Activated CD4-positive, alpha-beta memory T cell treated with anti-CD3 and anti-CD28 coated beads, Interleukin-2, amount 10 ng/mL, durations not matched to agents 7 days and 5 days (primary cell): Measurements from ENCODE around the gene NOL6. TPM values are rescaled to one million over a fixed set of nuclear protein-coding genes. Genes with fewer than 3 reads are reported as not detected.
"Not testable (repeated sequence)": the region's sequence is repeated elsewhere in the genome, so short reads cannot be mapped to it uniquely, and the experiment has no call there.

Experiments used
- CTCF ChIA-PET: fragments of 350-600 bp; sonication (Branson Sonifier 250); formaldehyde crosslinking; loops from one replicate; lab custom pipeline; 2021; ENCODE audit warnings: antibody characterized with exemption, inconsistent platforms; lab: Charles Lee
- POLR2A ChIA-PET: fragments of 350-600 bp; sonication (Branson Sonifier 250); formaldehyde crosslinking; loops from one replicate; lab custom pipeline; 2021; ENCODE audit warnings: antibody characterized with exemption; lab: Charles Lee
- DNase-seq: peaks from one replicate; pipeline ENCODE4 v3.0.0-alpha.2; 2020
- H3K27ac Mint-ChIP-seq: one replicate; pipeline ENCODE4 v1.8.0; 2021; ENCODE audit warnings: mild to moderate bottlenecking, mixed read lengths
- H3K27me3 Mint-ChIP-seq: one replicate; pipeline ENCODE4 v1.8.0; 2021; ENCODE audit warnings: mixed read lengths
- H3K36me3 Mint-ChIP-seq: one replicate; pipeline ENCODE4 v1.8.0; 2021; ENCODE audit warnings: low read depth, mixed read lengths
- H3K4me1 Mint-ChIP-seq: one replicate; pipeline ENCODE4 v1.8.0; 2021; ENCODE audit warnings: mixed read lengths
- H3K4me3 Mint-ChIP-seq: one replicate; pipeline ENCODE4 v1.8.0; 2021; ENCODE audit warnings: mild to moderate bottlenecking, mixed read lengths
- H3K9me3 Mint-ChIP-seq: one replicate; pipeline ENCODE4 v1.8.0; 2021; ENCODE audit warnings: mixed read lengths
- total RNA-seq, 2 experiments: library from RNA; stranded (reverse); gene quantifications; one replicate each; pipeline ENCODE4 v1.2.3, GENCODE V29; 2021

Gene NOL6
- total RNA-seq, 2 experiments from 2014 or later: 21.6 to 22.4 TPM

GRCh38 chr9:33424043-33424442, 49.7 kb downstream of the NOL6 start:
- H3K4me3 Mint-ChIP-seq, H3K27ac Mint-ChIP-seq, DNase-seq, H3K36me3 Mint-ChIP-seq, CTCF ChIA-PET, H3K9me3 Mint-ChIP-seq, H3K27me3 Mint-ChIP-seq, POLR2A ChIA-PET: not testable (repeated sequence)
- H3K4me1 Mint-ChIP-seq: peaks cover 17% of the 10 kb centered on the region

- no peak overlapping the region for H3K27ac Mint-ChIP-seq
- H3K9me3 Mint-ChIP-seq: no peaks in the 10 kb centered on the region
- no peak overlapping the region for H3K4me3 Mint-ChIP-seq
- POLR2A ChIA-PET: no interaction called here
- peaks cover 51% of the 10 kb centered on the region for H3K4me1 Mint-ChIP-seq
- no peaks in the 10 kb centered on the region for H3K36me3 Mint-ChIP-seq
- H3K27me3 Mint-ChIP-seq: no peaks in the 10 kb centered on the region
- CTCF ChIA-PET: interaction anchor here (1.6 to 11.8 kb wide), 2 partner anchors 21 to 29 kb away, joined by 5 to 278 read pairs; partner anchors contain the start of gene AQP3
- DNase-seq: no peak
Measured at GRCh38 chr9:33419708-33420303, 53.9 kb downstream of the NOL6 start.

GRCh38 chr9:33418090-33418489, 55.6 kb downstream of the NOL6 start:
- Mint-ChIP-seq H3K27ac (peak overlapping the region; percentile 95), H3K36me3 (no peaks in the 10 kb centered on the region), H3K4me3 (no peak overlapping the region), H3K27me3 (no peaks in the 10 kb centered on the region), H3K9me3 (no peaks in the 10 kb centered on the region), H3K4me1 (peaks cover 60% of the 10 kb centered on the region)
- CTCF ChIA-PET: interaction anchor here (4.2 to 11.8 kb wide), 4 partner anchors 14 to 55 kb away, joined by 43 to 278 read pairs (median 63); partner anchors contain the start of genes AQP3, AQP7 and NOL6
- POLR2A ChIA-PET: interaction anchor here (1.1 to 4.5 kb wide), 4 partner anchors 24 to 55 kb away, joined by 3 to 31 read pairs (median 14); partner anchors contain the start of gene NOL6
- DNase-seq: no peak

GRCh38 chr9:33416996-33417395, 56.7 kb downstream of the NOL6 start:
- Mint-ChIP-seq H3K4me3 (peak overlapping the region; percentile 10), H3K36me3 (no peaks in the 10 kb centered on the region), H3K9me3 (no peaks in the 10 kb centered on the region), H3K4me1 (peaks cover 60% of the 10 kb centered on the region), H3K27ac (peak overlapping the region; percentile 95), H3K27me3 (no peaks in the 10 kb centered on the region)
- DNase-seq: peak; percentile 58
- ChIA-PET CTCF (interaction anchor here (1.0 to 11.8 kb wide), 9 partner anchors 13 to 84 kb away, joined by 3 to 278 read pairs (median 35); partner anchors contain the start of genes AQP3, AQP7 and NOL6), POLR2A (interaction anchor here (0.8 to 4.5 kb wide), 7 partner anchors 25 to 127 kb away, joined by 3 to 75 read pairs (median 23); partner anchors contain the start of genes AQP3, NFX1 and NOL6)

GRCh38 chr9:33415501-33416038, 58.2 kb downstream of the NOL6 start:
- Mint-ChIP-seq H3K9me3 (no peaks in the 10 kb centered on the region), H3K4me1 (peaks cover 60% of the 10 kb centered on the region), H3K27ac (peak overlapping the region; percentile 95), H3K36me3 (no peaks in the 10 kb centered on the region), H3K27me3 (no peaks in the 10 kb centered on the region), H3K4me3 (peak overlapping the region; percentile 49)
- peak; percentile 96 for DNase-seq
- POLR2A ChIA-PET: interaction anchor here (0.7 to 4.5 kb wide), 18 partner anchors 11 to 127 kb away, joined by 3 to 75 read pairs (median 7); partner anchors contain the start of genes AQP3, NFX1 and NOL6
- CTCF ChIA-PET: interaction anchor here (0.5 to 11.8 kb wide), 30 partner anchors 9 to 448 kb away, joined by 3 to 278 read pairs (median 4); partner anchors contain the start of genes AQP3, AQP7, B4GALT1 and NFX1

GRCh38 chr9:33414889-33415500, 58.7 kb downstream of the NOL6 start:
- Mint-ChIP-seq H3K27ac (peak overlapping the region; percentile 95), H3K4me3 (peak overlapping the region; percentile 49), H3K36me3 (no peaks in the 10 kb centered on the region), H3K4me1 (peaks cover 54% of the 10 kb centered on the region), H3K27me3 (no peaks in the 10 kb centered on the region), H3K9me3 (no peaks in the 10 kb centered on the region)
- ChIA-PET POLR2A (interaction anchor here (0.7 to 4.5 kb wide), 16 partner anchors 10 to 127 kb away, joined by 3 to 75 read pairs (median 8); partner anchors contain the start of genes AQP3, NFX1 and NOL6), CTCF (interaction anchor here (0.8 to 11.8 kb wide), 22 partner anchors 8 to 401 kb away, joined by 3 to 278 read pairs (median 6); partner anchors contain the start of genes AQP3, AQP7, NFX1 and NOL6)
- DNase-seq: no peak

GRCh38 chr9:33414268-33414667, 59.5 kb downstream of the NOL6 start:
- peaks cover 50% of the 10 kb centered on the region for H3K4me1 Mint-ChIP-seq
- no peaks in the 10 kb centered on the region for H3K9me3 Mint-ChIP-seq
- peak overlapping the region; percentile 95 for H3K27ac Mint-ChIP-seq
- no peak for DNase-seq
- H3K4me3 Mint-ChIP-seq: no peak overlapping the region
- ChIA-PET CTCF (interaction anchor here (1.3 to 11.8 kb wide), 8 partner anchors 10 to 94 kb away, joined by 3 to 278 read pairs (median 33); partner anchors contain the start of genes AQP3 and AQP7), POLR2A (interaction anchor here (1.9 to 4.5 kb wide), 5 partner anchors 23 to 59 kb away, joined by 8 to 75 read pairs (median 31); partner anchors contain the start of genes AQP3 and NOL6)
- no peaks in the 10 kb centered on the region for H3K27me3 Mint-ChIP-seq
- H3K36me3 Mint-ChIP-seq: no peaks in the 10 kb centered on the region

Other genes starting within 250 kb of the NOL6 start
- not detected for gene SPINK4, start 233.8 kb downstream of the NOL6 start, total RNA-seq
- gene BAG1, start 209.2 kb downstream of the NOL6 start, total RNA-seq: 10 to 100 TPM; 56.3 to 57.1 TPM
- gene CHMP5, start 208.9 kb downstream of the NOL6 start, total RNA-seq: 100 to 1,000 TPM; 149 TPM
- 10 to 100 TPM; 37.5 to 37.8 TPM for gene NFX1, start 183.4 kb downstream of the NOL6 start, total RNA-seq
- under 1 TPM; 0.40 to 0.55 TPM for gene AQP7, start 71.4 kb downstream of the NOL6 start, total RNA-seq
- gene AQP3, start 26.3 kb downstream of the NOL6 start, total RNA-seq: 100 to 1,000 TPM; 162 to 167 TPM
- 1 to 10 TPM; 1.1 to 2.1 TPM for gene ANKRD18B, start 50.3 kb upstream of the NOL6 start, total RNA-seq